Eye (tissue), 1 donor: ENCODE results near the gene VKORC1L1.
"Not testable (repeated sequence)": the region's sequence is repeated elsewhere in the genome, so short reads cannot be mapped to it uniquely, and the experiment has no call there.

ENCODE experiments used
- DNase-seq: peaks from one replicate; pipeline ENCODE4 v3.0.0-alpha.2; 2015

The VKORC1L1 gene

DNA sequence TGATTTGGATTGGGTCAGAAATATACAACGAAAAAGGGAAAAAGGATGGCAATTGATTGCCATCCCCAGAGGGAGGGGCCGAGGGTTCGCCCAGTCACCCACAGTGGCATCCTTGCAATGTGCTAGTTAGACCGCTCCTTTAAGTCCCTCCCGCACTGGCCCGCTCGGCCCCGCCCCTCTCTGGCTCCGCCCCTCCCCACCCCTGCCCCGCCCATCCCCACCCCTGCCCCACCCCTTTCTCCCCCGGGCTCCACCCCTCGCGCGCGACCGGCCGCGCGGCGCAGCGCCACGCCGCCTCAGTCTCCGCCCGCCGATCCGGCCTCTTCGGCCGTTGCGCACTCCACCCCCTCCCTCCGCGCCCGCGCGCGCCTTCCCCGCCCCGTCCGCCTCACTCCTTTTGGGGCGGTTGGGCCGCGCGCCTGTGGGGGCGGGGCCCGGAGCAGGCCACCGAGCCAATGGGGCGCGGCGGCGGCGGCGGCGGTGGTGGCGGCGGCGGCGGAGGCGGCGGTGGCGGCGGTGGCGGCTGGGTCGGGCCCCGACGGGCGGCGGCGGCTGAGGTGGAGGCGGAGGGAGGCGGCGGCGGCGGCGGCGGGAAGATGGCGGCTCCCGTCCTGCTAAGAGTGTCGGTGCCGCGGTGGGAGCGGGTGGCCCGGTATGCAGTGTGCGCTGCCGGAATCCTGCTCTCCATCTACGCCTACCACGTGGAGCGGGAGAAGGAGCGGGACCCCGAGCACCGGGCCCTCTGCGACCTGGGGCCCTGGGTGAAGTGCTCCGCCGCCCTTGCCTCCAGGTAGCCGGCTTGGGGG, at the start of gene VKORC1L1:
TSS of gene VKORC1L1 (plus strand) at position 299 of the 806 bp plus-strand sequence. CDS start at position 597, 298 bp downstream.
- peak; percentile 96 for DNase-seq

- no peak for DNase-seq
Measured at GRCh38 chr7:65827366-65827765, 45.5 kb upstream of the VKORC1L1 start.

DNA sequence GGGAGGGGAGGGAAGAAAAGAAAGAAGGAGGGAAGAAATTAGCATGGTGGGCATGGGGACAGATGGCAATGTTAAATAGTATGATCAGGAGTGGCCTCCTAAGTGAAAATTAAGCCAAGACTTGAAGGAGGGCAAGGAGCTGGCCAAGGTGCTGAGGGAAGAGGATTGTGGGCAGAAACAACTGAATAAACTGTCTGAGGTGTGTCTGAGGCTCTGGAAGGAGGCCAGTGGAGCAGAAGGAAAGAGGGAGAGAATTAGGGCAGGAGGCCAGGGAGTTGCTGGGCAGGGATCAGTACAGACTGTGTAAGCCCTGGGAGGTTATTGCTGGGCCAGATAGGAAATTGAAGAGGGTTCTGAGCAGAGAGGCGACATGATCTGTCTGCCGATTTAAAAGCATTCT, 40.6 kb upstream of the VKORC1L1 start:
- DNase-seq = peak; percentile 25

- DNase-seq = not testable (repeated sequence)
Measured at GRCh38 chr7:65836684-65837083, 36.2 kb upstream of the VKORC1L1 start.

DNA sequence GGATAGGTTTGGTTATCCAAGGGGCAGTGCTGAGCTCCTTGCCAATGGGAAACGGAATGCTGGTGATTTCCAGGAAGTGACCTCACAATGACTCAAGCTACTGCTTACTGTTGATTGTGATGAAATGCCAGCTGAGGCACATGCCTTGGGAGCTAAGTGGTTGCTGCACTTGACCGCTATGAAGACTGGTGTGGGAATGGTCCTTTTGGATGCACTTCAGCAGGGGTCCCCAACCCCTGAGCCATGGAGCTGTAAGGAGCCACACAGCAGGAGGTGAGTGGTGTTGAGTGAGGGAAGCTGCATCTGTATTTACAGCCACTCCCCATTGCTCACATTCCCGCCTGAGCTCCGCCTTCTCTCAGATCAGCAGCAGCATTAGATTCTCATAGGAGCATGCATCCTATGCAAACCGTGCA, 35.3 kb upstream of the VKORC1L1 start:
- not testable (repeated sequence) for DNase-seq

DNA sequence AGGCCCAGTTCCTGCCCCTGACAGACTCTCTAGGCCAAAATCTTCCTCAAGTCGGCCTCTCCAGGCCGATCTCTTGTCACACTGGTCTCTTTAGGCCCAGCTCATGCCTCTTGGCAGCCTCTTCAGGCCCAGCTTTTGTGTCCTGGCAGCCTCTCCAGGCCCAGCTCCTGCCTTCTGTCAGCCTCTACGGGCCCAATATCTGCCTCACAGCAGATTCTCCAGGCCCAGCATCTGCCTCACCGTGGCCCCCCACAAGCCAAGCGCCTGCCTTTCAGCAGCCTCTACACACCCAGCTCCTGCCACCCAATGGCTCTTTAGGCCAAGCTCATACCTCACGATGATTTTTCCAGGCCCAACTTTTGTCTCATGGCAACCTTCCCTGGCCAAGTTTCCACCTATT, 33.0 kb upstream of the VKORC1L1 start:
- DNase-seq = no peak

- DNase-seq = no peak
Measured at GRCh38 chr7:65840446-65840845, 32.4 kb upstream of the VKORC1L1 start.

- not testable (repeated sequence) for DNase-seq
Measured at GRCh38 chr7:65843616-65844015, 29.3 kb upstream of the VKORC1L1 start.

DNA sequence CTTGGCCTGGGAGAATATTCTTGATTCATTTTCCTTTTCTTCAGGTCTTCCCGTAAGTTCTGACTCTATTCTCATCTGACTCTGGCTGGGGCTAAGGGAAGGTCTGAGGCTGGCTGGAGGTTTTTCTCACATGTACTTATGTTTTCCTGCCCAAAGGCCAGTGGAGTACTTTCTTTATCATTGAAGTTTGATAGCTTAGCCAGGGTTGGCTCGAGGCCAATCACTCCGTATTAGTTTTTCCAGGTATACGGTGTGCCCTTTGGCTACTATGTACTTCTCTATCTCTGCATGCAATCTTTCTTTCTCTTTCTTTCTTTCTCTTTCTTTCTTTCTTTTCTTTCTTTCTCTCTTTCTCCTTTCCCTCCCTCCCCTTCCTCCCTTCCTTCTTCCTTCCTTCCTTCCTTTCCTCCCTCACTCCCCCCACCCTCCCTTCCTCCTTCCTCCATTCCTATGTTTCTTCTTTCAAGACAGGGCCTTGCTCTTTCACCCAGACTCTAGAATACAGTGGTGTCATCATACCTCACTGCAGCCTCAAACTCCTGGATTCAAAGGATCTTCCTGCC, 26.8 kb upstream of the VKORC1L1 start:
- no peak for DNase-seq

DNA sequence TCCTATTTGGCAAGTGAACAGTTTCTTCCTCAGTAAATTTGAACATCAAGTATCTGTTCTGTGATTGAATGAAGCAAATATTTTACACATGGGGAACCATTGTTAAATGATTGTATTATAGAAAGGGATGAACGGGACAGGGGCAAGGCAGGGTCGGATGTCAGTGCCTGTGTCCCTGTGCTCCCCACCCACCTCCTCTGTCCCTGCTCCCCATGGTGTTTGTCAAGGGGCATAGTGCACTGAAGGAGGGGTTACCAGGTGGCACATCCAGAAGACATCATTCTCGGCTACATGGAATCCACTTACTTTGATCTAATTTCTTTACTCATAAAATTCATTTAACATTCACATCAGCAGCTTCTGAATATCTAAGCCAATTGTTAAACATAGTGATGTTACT, 19.4 kb upstream of the VKORC1L1 start:
- DNase-seq = not testable (repeated sequence)

DNA sequence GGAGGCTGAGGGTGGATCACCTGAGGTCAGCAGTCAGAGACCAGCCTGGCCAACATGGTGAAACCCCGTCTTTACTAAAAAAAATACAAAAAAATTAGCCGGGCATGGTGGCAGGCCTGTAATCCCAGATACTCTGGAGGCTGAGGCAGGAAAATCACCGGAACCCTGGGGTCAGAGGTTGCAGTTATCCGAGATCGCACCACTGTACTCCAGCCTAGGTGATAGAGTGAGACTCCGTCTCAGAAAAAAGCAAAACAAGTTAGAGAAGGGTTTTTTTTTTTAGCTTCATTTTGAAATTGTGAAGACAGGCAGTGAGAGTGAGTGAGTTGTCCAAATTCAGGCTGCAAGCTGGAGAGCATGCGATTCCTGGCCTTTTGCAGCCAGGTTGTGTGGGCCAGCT, 19.0 kb upstream of the VKORC1L1 start:
- DNase-seq = not testable (repeated sequence)

- DNase-seq = not testable (repeated sequence)
Measured at GRCh38 chr7:65857321-65857894, 15.5 kb upstream of the VKORC1L1 start.

GRCh38 chr7:65858660-65859059, 14.2 kb upstream of the VKORC1L1 start:
- DNase-seq = not testable (repeated sequence)

GRCh38 chr7:65866244-65866643, 6.6 kb upstream of the VKORC1L1 start:
- not testable (repeated sequence) for DNase-seq

- not testable (repeated sequence) for DNase-seq
Measured at GRCh38 chr7:65867681-65868080, 5.2 kb upstream of the VKORC1L1 start.

DNA sequence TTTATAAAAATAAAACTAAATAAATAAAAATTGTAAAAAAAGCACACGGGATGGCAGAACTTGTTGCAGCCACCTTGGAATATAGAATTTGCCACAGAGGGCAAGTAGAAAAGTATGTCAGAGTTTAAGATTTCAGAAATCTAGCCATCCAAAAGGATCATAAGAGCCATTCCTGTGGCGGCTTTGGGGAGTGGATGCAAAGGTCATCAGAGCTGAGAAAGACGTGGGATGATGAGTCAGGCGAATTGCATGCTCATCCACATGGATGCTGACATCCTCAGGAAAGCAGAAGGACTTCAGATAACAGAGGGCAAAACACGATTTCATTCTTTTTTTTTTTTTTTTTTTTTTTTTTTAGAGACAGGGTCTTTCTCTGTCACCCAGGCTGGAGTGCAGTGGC, 3.6 kb upstream of the VKORC1L1 start:
- DNase-seq = not testable (repeated sequence)

- not testable (repeated sequence) for DNase-seq
Measured at GRCh38 chr7:65871451-65871850, 1.4 kb upstream of the VKORC1L1 start.

DNA sequence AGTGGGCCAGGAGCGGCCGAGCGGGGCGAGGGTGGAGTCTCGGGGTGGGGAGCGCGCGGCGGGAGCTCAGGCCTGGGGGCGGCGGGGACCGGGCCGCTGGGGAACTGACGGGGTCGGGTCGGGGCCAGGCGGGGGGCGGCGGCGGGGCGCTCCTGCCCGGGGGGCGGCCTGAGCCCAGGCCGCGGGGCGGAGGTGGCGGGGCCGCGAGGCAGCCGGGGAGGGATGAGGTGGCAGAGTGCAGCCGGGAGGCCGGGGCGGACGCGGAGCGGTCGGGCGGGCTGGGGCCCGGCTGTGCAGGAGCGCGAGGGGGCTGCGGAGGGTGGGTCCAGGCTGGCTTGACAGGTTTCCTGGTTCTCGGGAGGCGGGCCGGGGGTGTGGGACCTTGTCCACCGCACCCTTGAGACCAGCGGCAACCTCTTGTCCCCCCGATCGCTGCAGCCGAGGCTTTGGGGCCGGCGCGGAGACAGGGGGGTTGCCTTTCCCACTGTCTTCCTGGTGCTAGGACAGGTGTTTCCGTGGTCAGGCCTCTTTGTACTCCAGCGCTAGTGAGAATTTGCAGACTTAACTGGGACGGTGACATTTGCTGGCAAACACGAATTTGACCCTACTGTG, 814 bp downstream of the VKORC1L1 start:
- DNase-seq = peak; percentile 39

DNA sequence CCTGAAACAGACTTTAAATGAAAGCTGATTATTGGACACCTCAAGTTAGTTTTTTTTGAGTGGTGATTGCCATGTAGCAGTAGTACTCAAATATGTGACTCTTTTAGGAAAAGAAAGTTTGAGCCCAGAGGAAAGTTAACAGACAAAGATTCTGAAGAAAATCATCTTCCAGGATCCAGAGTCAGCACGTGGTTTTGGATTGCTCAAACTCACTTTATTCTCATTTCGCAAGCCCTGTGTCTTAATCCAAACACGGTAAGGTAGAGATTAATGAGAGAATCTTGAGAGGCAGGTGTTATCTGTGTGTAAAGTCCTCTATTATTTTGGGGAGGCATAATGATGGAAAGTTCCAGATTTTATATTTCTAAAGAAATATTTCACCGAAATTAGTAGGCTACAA, 2.8 kb downstream of the VKORC1L1 start:
- DNase-seq = not testable (repeated sequence)

DNA sequence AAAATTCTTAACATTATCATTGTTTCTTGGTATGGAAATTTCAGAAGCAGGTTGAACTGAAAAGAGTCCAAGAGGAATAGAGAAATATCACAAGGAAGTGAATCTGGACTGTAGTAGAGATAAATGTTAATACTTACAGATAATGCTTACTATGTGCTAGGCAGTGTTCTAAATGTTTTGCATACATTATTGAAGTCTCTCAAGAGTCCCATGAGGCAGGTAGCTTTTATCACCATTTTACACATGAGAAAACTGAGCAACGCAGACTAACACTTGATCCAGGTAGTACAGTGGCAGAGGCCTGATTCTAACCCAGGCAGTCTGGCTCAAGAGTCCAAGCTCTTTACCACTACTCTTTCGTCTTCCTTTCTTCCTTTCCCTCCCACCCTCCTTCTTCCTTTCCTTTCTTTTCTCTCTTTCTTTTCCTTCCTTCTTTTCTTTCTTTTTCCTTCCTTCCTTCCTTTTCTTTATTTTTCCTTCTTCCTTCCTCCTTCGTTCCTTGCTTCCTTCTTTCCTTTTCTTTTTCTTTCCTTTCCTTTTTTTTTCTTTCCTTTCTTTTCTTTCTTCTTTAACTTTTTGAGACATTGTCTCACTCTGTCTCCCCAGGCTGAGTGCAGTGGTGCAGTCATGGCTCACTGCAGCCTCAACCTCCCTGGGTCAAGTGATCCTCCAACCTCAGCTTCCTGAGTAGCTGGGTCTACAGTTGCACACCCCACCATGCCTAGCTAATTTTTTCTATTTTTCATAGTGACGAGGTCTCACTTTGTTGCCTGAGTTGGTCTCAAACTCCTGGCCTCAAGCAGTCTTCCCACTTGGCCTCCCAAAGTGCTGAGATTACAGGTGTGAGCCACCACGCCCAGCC, 6.6 kb downstream of the VKORC1L1 start:
- DNase-seq = not testable (repeated sequence)

- not testable (repeated sequence) for DNase-seq
Measured at GRCh38 chr7:65880242-65880641, 7.4 kb downstream of the VKORC1L1 start.

- DNase-seq = not testable (repeated sequence)
Measured at GRCh38 chr7:65884983-65885382, 12.1 kb downstream of the VKORC1L1 start.
